NB4 (cell line): ENCODE data around the gene HTR2A.

Experiments used
- DNase-seq: peaks from one replicate; pipeline ENCODE4 v3.0.0; 2010; ENCODE audit warnings: low read depth
- H3K4me3 ChIP-seq: one replicate; pipeline ENCODE4 v1.5.1; 2011; ENCODE audit warnings: mild to moderate bottlenecking, low read depth, low read length, moderate library complexity
- CTCF ChIP-seq: IDR thresholded peaks from one replicate; pipeline ENCODE4 v1.5.1; 2012; ENCODE audit warnings: low read depth, low read length
- MYC ChIP-seq: IDR thresholded peaks from 2 replicates; pipeline ENCODE4 v1.6.1; 2011; ENCODE audit warnings: low read depth, low read length
- POLR2A ChIP-seq: IDR thresholded peaks from 2 replicates; pipeline ENCODE4 v1.6.1; 2011; ENCODE audit warnings: mild to moderate bottlenecking; ENCODE audit not compliant: insufficient read length; ENCODE audit errors: extremely low read depth
- TF ChIP-seq, protein P1 (sequence below): IDR thresholded peaks from 2 replicates; pipeline ENCODE4 v1.6.1; 2011; ENCODE audit warnings: low read depth, low read length

Gene HTR2A

DNA sequence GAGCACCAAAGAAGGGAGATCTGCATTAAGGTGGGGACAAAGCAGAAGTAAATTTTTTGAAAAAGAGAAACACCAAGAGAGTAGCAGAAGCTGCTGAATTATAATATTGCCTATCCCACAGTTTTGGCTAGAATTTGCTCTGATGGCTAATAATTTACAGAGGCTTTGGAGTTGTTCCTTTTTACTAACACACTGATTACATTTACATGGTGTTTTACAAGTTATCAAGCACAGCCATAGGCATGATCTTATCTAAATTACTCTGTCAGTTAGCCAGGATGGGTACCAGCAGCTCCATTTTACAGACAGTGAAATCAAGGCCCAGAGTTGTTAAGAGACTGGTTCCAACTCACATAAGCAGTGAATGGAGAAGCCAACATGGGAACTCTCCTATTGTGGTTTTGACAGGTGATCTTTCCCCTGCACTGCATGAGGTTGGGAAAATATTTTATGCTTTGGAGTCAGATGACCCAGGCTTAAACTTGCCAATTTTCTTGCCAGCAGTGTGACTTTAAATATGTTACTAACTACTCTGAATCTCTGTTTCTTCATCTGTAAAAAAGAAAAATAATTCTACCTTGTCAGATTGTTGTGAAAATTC is 66.3 kb downstream of the HTR2A start:
- no peak for TF ChIP-seq CTCF
- no peak for TF ChIP-seq MYC
- no peak for TF ChIP-seq POLR2A
- TF ChIP-seq, protein P1, sequence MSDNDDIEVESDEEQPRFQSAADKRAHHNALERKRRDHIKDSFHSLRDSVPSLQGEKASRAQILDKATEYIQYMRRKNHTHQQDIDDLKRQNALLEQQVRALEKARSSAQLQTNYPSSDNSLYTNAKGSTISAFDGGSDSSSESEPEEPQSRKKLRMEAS = no peak
- DNase-seq = no peak
- no peak overlapping the region for H3K4me3 ChIP-seq

GRCh38 chr13:46822551-46822950 is 74.3 kb downstream of the HTR2A start:
- no peak overlapping the region for H3K4me3 ChIP-seq
- TF ChIP-seq CTCF = no peak
- TF ChIP-seq POLR2A = no peak
- TF ChIP-seq MYC = no peak
- TF ChIP-seq, protein P1 = no peak
- DNase-seq = no peak

- H3K4me3 ChIP-seq = no peak overlapping the region
- TF ChIP-seq CTCF = no peak
- no peak for TF ChIP-seq POLR2A
- DNase-seq = no peak
Observed at GRCh38 chr13:46817838-46818476, 78.9 kb downstream of the HTR2A start.

DNA sequence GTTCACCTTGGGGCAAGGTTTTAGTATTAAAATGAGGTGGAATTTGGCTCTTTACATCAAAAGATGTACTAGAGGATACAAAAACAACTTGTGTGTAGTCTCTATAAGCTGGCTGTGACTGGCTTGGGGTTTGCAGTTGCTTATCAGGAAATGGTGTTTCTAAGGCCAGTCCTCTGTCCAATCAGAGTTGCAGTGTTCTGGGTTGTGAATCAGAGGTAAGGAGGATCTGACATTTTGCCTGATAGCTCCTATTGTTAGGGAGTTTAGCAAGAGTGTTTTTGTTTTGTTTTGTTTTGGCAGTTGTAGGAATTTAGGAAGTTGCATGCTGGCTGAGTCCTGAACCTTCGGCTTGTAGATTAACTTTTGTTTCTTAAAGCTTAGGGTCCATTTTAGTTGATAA is 79.8 kb downstream of the HTR2A start:
- H3K4me3 ChIP-seq = no peak overlapping the region
- TF ChIP-seq CTCF = no peak
- TF ChIP-seq MYC = no peak
- TF ChIP-seq POLR2A = no peak
- TF ChIP-seq, protein P1 = no peak
- no peak for DNase-seq

DNA sequence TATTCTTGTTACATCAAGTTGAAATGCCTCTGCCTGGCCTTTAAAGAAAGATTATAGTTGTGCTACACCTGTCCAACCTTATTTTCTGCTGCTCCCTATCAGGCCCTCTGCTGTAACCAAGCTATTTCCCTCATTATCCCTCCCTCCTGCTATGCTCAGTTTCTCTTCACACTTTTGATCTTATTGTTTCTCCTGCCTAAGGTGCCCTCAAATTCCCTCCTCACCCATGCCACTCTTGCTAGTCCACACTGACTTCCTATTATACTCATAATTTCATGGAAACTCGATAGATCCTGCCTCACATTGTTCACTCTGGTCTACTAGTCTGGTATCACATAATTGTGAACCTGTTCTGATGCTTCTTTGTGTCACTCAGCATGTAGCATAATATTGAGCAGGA is 80.5 kb downstream of the HTR2A start:
- H3K4me3 ChIP-seq = no peak overlapping the region
- TF ChIP-seq CTCF (no peak), POLR2A (no peak), MYC (no peak)
- TF ChIP-seq, protein P1 = no peak
- no peak for DNase-seq

GRCh38 chr13:46812301-46812797 is 84.5 kb downstream of the HTR2A start:
- TF ChIP-seq, protein P1 = no peak
- no peak for TF ChIP-seq CTCF
- no peak for TF ChIP-seq POLR2A
- no peak for TF ChIP-seq MYC
- DNase-seq = no peak
- no peak overlapping the region for H3K4me3 ChIP-seq
